ENCODE data around the gene MRPL28. TPM values are rescaled to one million over a fixed set of nuclear protein-coding genes. Genes with fewer than 3 reads are reported as not detected.
A peak's percentile ranks its signal among the peaks of the same experiment; 100 is the strongest.
"Not testable (repeated sequence)": the region's sequence is repeated elsewhere in the genome, so short reads cannot be mapped to it uniquely, and the experiment has no call there.

MRPL28 gene
- total RNA-seq, result 10 to 100 TPM; 33.2 to 59.2 TPM

- H3K4me3 ChIP-seq, result peak within 1 kb of the TSS; percentile 70
- H3K27me3 ChIP-seq (replicated peaks; ENCODE audit: insufficient read depth), result no peaks in the 10 kb centered on the region
- no peak for TF ChIP-seq CTCF (IDR thresholded peaks at IDR 0.05)
- H3K9me3 ChIP-seq, result no peaks in the 10 kb centered on the region
- peaks cover 47% of the 10 kb centered on the region for H3K36me3 ChIP-seq
- H3K27ac ChIP-seq, result peak within 1 kb of the TSS in 1 of 2 donors; percentile 44
- peaks cover 10 to 18% of the 10 kb centered on the region in 2 donors for H3K4me1 ChIP-seq (ENCODE audit: control insufficient read depth in 1 of 2, low read depth in 2 of 2)
- ATAC-seq (ENCODE audit: insufficient number of reproducible peaks, low FRiP score, low read depth) (peak; percentile 92), DNase-seq (ENCODE audit: low spot score) (peak; percentile 78)
Observed at GRCh38 chr16:370443-370842, at the start of gene MRPL28. Gene MRPL28 (minus strand): TSS chr16:370538. CDS start chr16:370218, 320 bp downstream.

GRCh38 chr16:415170-415498 is 44.8 kb upstream of the MRPL28 start:
- H3K27ac ChIP-seq; ATAC-seq (ENCODE audit: insufficient number of reproducible peaks, low FRiP score, low read depth); DNase-seq (ENCODE audit: low spot score); H3K4me1 ChIP-seq (ENCODE audit: control insufficient read depth in 1 of 2, low read depth in 2 of 2); H3K9me3 ChIP-seq; H3K4me3 ChIP-seq; H3K36me3 ChIP-seq; H3K27me3 ChIP-seq (replicated peaks; ENCODE audit: insufficient read depth): not testable (repeated sequence)

GRCh38 chr16:414395-415169 is 44.2 kb upstream of the MRPL28 start:
- Histone ChIP-seq H3K4me1 (ENCODE audit: control insufficient read depth in 1 of 2, low read depth in 2 of 2) (no peaks in the 10 kb centered on the region), H3K27ac (no peak overlapping the region), H3K36me3 (peaks cover 6% of the 10 kb centered on the region), H3K9me3 (no peaks in the 10 kb centered on the region), H3K27me3 (replicated peaks; ENCODE audit: insufficient read depth) (no peaks in the 10 kb centered on the region), H3K4me3 (no peak overlapping the region)
- DNase-seq (ENCODE audit: low spot score), result no peak
- no peak for TF ChIP-seq CTCF (IDR thresholded peaks at IDR 0.05)
- no peak for ATAC-seq (ENCODE audit: insufficient number of reproducible peaks, low FRiP score, low read depth)

- DNase-seq (ENCODE audit: low spot score) (no peak), ATAC-seq (ENCODE audit: insufficient number of reproducible peaks, low FRiP score, low read depth) (no peak)
- H3K27me3 ChIP-seq (replicated peaks; ENCODE audit: insufficient read depth), result no peaks in the 10 kb centered on the region
- H3K36me3 ChIP-seq, result peaks cover 6% of the 10 kb centered on the region
- H3K27ac ChIP-seq, result no peak overlapping the region
- no peaks in the 10 kb centered on the region for H3K9me3 ChIP-seq
- no peak overlapping the region for H3K4me3 ChIP-seq
- no peak for TF ChIP-seq CTCF (IDR thresholded peaks at IDR 0.05)
- no peaks in the 10 kb centered on the region for H3K4me1 ChIP-seq (ENCODE audit: control insufficient read depth in 1 of 2, low read depth in 2 of 2)
Observed at GRCh38 chr16:411576-412265, 41.4 kb upstream of the MRPL28 start.

GRCh38 chr16:410516-411178 is 40.3 kb upstream of the MRPL28 start:
- Histone ChIP-seq H3K36me3 (peaks cover 6% of the 10 kb centered on the region), H3K4me3 (no peak overlapping the region), H3K9me3 (no peaks in the 10 kb centered on the region), H3K4me1 (ENCODE audit: control insufficient read depth in 1 of 2, low read depth in 2 of 2) (no peaks in the 10 kb centered on the region), H3K27me3 (replicated peaks; ENCODE audit: insufficient read depth) (no peaks in the 10 kb centered on the region), H3K27ac (no peak overlapping the region)
- DNase-seq (ENCODE audit: low spot score), result no peak
- no peak for TF ChIP-seq CTCF (IDR thresholded peaks at IDR 0.05)
- no peak for ATAC-seq (ENCODE audit: insufficient number of reproducible peaks, low FRiP score, low read depth)
